Neural crest cell (in vitro differentiated cells): Measurements from ENCODE around the gene NCOA3. TPM values are rescaled to one million over a fixed set of nuclear protein-coding genes. Genes with fewer than 3 reads are reported as not detected.
"Not testable (repeated sequence)": the region's sequence is repeated elsewhere in the genome, so short reads cannot be mapped to it uniquely, and the experiment has no call there.

Experiments used
- DNase-seq: peaks from one replicate; pipeline ENCODE4 v3.0.0; 2021; ENCODE audit warnings: low read depth, mixed read lengths, low spot score
- H3K27ac Mint-ChIP-seq: one replicate; pipeline ENCODE4 v1.8.0; 2021; ENCODE audit warnings: mild to moderate bottlenecking, mixed read lengths; ENCODE audit not compliant: unreplicated experiment
- H3K27me3 Mint-ChIP-seq: 2 replicates; pipeline ENCODE4 v1.8.0; 2021; ENCODE audit warnings: low read depth, mild to moderate bottlenecking, mixed read lengths
- H3K36me3 Mint-ChIP-seq: 2 replicates; pipeline ENCODE4 v1.8.0; 2021; ENCODE audit warnings: low read depth, mild to moderate bottlenecking, mixed read lengths
- H3K4me1 Mint-ChIP-seq: 2 replicates; pipeline ENCODE4 v1.8.0; 2021; ENCODE audit warnings: mixed read lengths
- H3K4me3 Mint-ChIP-seq: one replicate; pipeline ENCODE4 v1.8.0; 2021; ENCODE audit warnings: mild to moderate bottlenecking, mixed read lengths
- H3K9me3 Mint-ChIP-seq: 2 replicates; pipeline ENCODE4 v1.8.0; 2021; ENCODE audit warnings: mixed read lengths
- total RNA-seq: library from RNA; stranded (reverse); gene quantifications from 2 replicates; pipeline ENCODE4 v1.2.1, GENCODE V29; 2021
- TF ChIP-seq, protein P1 (sequence below): fragments of 200-600 bp; sonication (generic); conservative IDR thresholded peaks from 2 replicates; pipeline ENCODE4 v1.5.0; 2021; ENCODE audit warnings: antibody characterized with exemption, mild to moderate bottlenecking

NCOA3 gene
- total RNA-seq, 1 donor from 2014 or later, result 25.7 TPM

DNA sequence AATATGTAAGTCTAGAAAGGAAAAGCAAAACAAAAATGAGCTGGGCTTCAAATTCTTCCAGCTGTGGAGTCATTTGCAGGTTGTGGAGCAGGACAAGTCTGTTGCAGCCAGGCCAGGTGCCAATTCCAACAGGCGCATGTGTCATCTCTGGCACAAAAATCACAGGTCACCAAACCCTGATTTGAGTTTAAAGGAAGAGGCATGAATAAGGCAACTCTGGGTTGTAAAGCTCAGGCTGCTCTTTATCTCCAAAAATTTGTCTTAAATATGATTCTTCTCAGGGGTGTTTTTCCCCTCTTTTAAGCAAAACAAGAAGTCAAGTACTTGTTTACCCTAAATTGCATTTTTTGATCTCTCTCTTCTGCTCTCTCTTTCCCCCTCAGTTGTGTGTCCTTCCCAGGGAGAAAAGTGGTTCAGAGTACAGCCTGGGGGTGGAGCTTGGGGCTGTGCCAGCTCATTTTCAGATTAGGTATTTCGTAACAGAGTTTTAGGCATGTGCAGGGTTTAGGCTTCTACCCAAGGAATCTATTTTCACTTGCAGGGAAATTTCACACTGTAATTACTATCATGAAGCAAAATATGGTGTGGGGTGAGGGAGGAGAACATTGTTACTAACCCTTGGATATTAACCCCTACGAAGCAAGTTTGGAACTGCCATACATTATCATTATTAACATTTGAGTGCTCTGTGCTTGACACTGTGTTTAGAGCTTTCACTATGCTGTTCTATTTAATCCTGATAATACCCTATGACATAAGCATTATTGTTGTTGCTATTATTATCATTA is 8.3 kb upstream of the NCOA3 start:
- Mint-ChIP-seq H3K9me3 (no peaks in the 10 kb centered on the region), H3K36me3 (no peaks in the 10 kb centered on the region), H3K4me1 (peaks cover 5% of the 10 kb centered on the region), H3K4me3 (no peak overlapping the region), H3K27ac (no peak overlapping the region), H3K27me3 (no peaks in the 10 kb centered on the region)
- no peak for DNase-seq
- TF ChIP-seq, protein P1, sequence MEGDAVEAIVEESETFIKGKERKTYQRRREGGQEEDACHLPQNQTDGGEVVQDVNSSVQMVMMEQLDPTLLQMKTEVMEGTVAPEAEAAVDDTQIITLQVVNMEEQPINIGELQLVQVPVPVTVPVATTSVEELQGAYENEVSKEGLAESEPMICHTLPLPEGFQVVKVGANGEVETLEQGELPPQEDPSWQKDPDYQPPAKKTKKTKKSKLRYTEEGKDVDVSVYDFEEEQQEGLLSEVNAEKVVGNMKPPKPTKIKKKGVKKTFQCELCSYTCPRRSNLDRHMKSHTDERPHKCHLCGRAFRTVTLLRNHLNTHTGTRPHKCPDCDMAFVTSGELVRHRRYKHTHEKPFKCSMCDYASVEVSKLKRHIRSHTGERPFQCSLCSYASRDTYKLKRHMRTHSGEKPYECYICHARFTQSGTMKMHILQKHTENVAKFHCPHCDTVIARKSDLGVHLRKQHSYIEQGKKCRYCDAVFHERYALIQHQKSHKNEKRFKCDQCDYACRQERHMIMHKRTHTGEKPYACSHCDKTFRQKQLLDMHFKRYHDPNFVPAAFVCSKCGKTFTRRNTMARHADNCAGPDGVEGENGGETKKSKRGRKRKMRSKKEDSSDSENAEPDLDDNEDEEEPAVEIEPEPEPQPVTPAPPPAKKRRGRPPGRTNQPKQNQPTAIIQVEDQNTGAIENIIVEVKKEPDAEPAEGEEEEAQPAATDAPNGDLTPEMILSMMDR, result no peak

DNA sequence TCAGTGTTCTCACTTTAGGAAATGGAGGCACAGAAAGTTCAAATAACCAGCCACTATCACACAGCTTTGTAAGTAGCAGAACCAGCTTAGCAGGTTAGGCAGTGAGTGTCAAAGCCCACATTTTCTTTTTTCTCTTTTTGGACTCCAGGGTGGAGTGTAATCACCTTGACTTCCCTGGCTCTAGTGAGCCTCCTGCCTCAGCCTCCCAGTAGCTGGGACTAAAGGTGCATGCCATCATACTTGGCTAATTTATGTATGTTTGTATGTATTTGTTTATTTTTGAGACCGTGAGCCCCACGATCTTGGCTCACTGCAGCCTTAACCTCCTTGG is 7.8 kb upstream of the NCOA3 start:
- Mint-ChIP-seq H3K4me1 (peaks cover 5% of the 10 kb centered on the region), H3K4me3 (no peak overlapping the region), H3K9me3 (no peaks in the 10 kb centered on the region), H3K27me3 (no peaks in the 10 kb centered on the region), H3K36me3 (no peaks in the 10 kb centered on the region), H3K27ac (no peak overlapping the region)
- DNase-seq, result no peak
- TF ChIP-seq, protein P1, result no peak

DNA sequence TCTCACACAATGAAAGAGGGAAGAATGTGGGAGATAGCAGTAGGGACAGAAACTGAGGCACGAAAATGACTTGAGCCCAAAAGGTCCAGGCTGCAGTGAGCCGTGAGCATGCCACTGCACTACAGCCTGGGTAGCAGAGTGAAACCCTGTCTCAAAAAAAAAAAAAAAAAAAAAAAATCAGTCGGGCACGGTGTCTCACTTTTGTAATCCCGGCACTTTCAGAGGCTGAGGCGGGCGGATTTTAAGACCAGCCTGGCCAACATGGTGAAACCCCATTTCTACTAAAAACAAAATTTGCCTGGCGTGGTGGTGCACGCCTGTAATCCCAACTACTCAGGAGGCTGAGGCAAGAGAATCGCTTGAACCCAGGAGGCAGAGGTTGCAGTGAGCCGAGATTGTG is 7.1 kb upstream of the NCOA3 start:
- H3K4me3 Mint-ChIP-seq, DNase-seq, H3K9me3 Mint-ChIP-seq, H3K27ac Mint-ChIP-seq, H3K36me3 Mint-ChIP-seq, H3K27me3 Mint-ChIP-seq, H3K4me1 Mint-ChIP-seq: not testable (repeated sequence)

DNA sequence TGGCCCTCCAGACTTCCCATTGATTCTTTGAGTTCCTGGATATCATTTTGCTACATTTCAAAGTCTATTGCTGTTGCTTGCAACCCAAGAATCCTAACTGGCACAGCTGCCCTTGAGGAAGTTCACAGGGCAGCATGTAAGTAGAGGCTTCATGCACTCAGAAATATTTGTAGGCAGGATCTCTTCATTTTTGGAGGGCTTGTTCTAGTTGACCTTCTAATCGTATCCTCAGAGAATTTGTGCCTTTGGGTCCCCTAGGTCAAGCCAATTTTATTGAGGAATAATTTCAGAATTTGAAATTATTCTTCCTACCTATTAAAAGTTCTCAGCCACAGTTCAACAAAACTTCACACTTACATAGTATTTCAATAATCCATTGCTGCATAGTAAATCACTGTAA is 5.6 kb upstream of the NCOA3 start:
- TF ChIP-seq, protein P1, result no peak
- H3K9me3 Mint-ChIP-seq, result no peaks in the 10 kb centered on the region
- DNase-seq, result no peak
- peaks cover 14% of the 10 kb centered on the region for H3K4me1 Mint-ChIP-seq
- no peaks in the 10 kb centered on the region for H3K27me3 Mint-ChIP-seq
- H3K27ac Mint-ChIP-seq, result no peak overlapping the region
- H3K36me3 Mint-ChIP-seq, result no peaks in the 10 kb centered on the region
- no peak overlapping the region for H3K4me3 Mint-ChIP-seq

DNA sequence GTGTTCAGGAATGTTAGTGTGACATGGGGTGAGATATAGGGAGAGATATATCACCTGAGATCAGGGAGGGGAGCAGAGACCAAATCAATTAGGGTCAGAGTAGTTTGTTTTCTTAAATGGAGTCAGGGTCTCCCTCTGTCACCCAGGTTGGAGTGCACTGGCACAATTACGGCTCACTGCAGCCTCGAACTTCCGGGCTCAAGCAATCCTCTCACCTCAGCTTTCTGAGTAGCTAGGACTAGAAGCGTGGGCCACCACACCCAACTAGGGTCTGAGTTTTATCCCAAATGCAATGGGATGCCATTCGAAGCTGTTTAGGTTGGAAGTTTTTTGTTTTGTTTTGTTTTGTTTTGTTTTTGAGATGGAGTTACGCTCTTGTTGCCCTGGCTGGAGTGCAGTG is 3.1 kb upstream of the NCOA3 start:
- no peaks in the 10 kb centered on the region for H3K27me3 Mint-ChIP-seq
- peak overlapping the region; percentile 51 for H3K4me3 Mint-ChIP-seq
- DNase-seq, result no peak
- H3K36me3 Mint-ChIP-seq, result no peaks in the 10 kb centered on the region
- peaks cover 24% of the 10 kb centered on the region for H3K4me1 Mint-ChIP-seq
- TF ChIP-seq, protein P1, result no peak
- no peak overlapping the region for H3K27ac Mint-ChIP-seq
- no peaks in the 10 kb centered on the region for H3K9me3 Mint-ChIP-seq

DNA sequence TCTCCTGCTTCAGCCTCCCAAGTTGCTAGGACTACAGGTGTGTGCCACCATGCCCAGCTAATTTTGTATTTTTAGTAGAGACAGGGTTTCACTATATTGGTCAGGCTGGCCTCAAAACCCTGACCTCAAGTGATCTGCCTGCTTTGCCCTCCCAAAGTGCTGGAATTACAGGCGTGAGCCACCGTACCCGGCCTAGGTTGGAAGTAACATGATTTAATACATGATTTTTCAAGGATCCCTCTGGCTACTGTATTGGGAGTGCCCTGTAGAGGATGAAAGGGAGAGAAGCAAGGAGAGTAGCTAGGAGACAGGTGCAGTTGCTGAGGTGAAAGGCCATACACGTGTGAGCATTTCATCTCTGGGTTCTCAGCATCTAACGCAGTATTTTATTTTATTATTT is 2.6 kb upstream of the NCOA3 start:
- TF ChIP-seq, protein P1, result no peak
- DNase-seq, result no peak
- no peaks in the 10 kb centered on the region for H3K36me3 Mint-ChIP-seq
- no peaks in the 10 kb centered on the region for H3K9me3 Mint-ChIP-seq
- peaks cover 27% of the 10 kb centered on the region for H3K4me1 Mint-ChIP-seq
- no peak overlapping the region for H3K27ac Mint-ChIP-seq
- H3K27me3 Mint-ChIP-seq, result no peaks in the 10 kb centered on the region
- H3K4me3 Mint-ChIP-seq, result peak overlapping the region; percentile 54

DNA sequence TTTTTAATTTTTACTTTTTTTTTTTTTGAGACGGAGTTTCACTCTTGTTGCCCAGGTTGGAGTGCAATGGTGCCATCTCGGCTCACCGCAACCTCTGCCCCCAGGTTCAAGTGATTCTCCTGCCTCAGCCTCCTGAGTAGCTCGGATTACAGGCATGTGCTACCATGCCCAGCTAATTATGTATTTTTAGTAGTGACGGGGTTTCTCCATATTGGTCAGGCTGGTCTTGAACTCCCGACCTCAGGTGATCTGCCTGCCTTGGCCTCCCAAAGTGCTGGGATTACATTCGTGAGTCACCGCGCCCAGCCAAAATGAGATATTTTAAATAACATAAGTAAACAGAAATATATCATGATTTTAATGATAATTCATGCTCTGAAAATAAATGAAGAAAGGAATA is 1.6 kb upstream of the NCOA3 start:
- H3K4me3 Mint-ChIP-seq, result peak overlapping the region; percentile 100
- not testable (repeated sequence) for H3K9me3 Mint-ChIP-seq, DNase-seq, H3K27ac Mint-ChIP-seq, H3K36me3 Mint-ChIP-seq, H3K27me3 Mint-ChIP-seq
- peaks cover 27% of the 10 kb centered on the region for H3K4me1 Mint-ChIP-seq
